ENCODE measurements around the gene ATP1A2.
A peak's percentile ranks its signal among the peaks of the same experiment; 100 is the strongest.

The ATP1A2 gene

GRCh38 chr1:160117709-160118183, 2.2 kb downstream of the ATP1A2 start:
- H3K4me1 ChIP-seq (ENCODE audit: control insufficient read depth, insufficient read depth, low read length): no peaks in the 10 kb centered on the region
- ChIA-PET CTCF (interaction anchor here (0.6 to 3.6 kb wide), 6 partner anchors 10 to 173 kb away, joined by 3 to 14 read pairs (median 3); no protein-coding TSS in a partner anchor), POLR2A (interaction anchor here (0.6 kb wide), 1 partner anchor 12 kb away, joined by 4 read pairs; no protein-coding TSS in a partner anchor)
- H3K4me3 ChIP-seq (ENCODE audit: low read depth, low read length): no peak overlapping the region
- H3K27ac ChIP-seq (ENCODE audit: extremely low read depth, low read depth, low read length): no peak overlapping the region
- TF ChIP-seq MYNN (tag by site-specific recombination; IDR thresholded peaks at IDR 0.05; ENCODE audit: borderline replicate concordance) (no peak), ZNF660 (tag by site-specific recombination; IDR thresholded peaks at IDR 0.05) (no peak), ZNF202 (tag by site-specific recombination; IDR thresholded peaks at IDR 0.05; ENCODE audit: borderline replicate concordance) (no peak), EGR2 (tag by site-specific recombination; IDR thresholded peaks at IDR 0.05; ENCODE audit: low read depth) (peak; percentile 78), ZFHX2 (tag by site-specific recombination; conservative IDR thresholded peaks at IDR 0.05) (peak; percentile 79), ZNF138 (tag by site-specific recombination; IDR thresholded peaks at IDR 0.05; ENCODE audit: borderline replicate concordance) (no peak), ZNF239 (tag by site-specific recombination; IDR thresholded peaks at IDR 0.05) (no peak), ZNF610 (tag by site-specific recombination; IDR thresholded peaks at IDR 0.05; ENCODE audit: borderline replicate concordance) (no peak), ZNF398 (tag by site-specific recombination; IDR thresholded peaks at IDR 0.05) (peak; percentile 29; the same call in 1 of the 2 replicates), ZNF555 (tag by site-specific recombination; conservative IDR thresholded peaks at IDR 0.05) (no peak), ZNF433 (tag by site-specific recombination; IDR thresholded peaks at IDR 0.05; ENCODE audit: low read depth) (no peak), SCRT2 (tag by site-specific recombination; IDR thresholded peaks at IDR 0.05) (no peak), TCF7L2 (IDR thresholded peaks at IDR 0.05; ENCODE audit: borderline replicate concordance, low read depth, low read length) (no peak)
- TF ChIP-seq, protein P1, sequence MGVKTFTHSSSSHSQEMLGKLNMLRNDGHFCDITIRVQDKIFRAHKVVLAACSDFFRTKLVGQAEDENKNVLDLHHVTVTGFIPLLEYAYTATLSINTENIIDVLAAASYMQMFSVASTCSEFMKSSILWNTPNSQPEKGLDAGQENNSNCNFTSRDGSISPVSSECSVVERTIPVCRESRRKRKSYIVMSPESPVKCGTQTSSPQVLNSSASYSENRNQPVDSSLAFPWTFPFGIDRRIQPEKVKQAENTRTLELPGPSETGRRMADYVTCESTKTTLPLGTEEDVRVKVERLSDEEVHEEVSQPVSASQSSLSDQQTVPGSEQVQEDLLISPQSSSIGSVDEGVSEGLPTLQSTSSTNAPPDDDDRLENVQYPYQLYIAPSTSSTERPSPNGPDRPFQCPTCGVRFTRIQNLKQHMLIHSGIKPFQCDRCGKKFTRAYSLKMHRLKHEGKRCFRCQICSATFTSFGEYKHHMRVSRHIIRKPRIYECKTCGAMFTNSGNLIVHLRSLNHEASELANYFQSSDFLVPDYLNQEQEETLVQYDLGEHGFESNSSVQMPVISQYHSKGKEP (tag by site-specific recombination; IDR thresholded peaks at IDR 0.05): no peak
- H3K9me3 ChIP-seq (ENCODE audit: control insufficient read depth, insufficient read depth, low read depth, low read length): no peaks in the 10 kb centered on the region
- H3K36me3 ChIP-seq (ENCODE audit: control insufficient read depth in 2 of 2, insufficient read depth in 1 of 2, low read length in 2 of 2): no peaks in the 10 kb centered on the region

DNA sequence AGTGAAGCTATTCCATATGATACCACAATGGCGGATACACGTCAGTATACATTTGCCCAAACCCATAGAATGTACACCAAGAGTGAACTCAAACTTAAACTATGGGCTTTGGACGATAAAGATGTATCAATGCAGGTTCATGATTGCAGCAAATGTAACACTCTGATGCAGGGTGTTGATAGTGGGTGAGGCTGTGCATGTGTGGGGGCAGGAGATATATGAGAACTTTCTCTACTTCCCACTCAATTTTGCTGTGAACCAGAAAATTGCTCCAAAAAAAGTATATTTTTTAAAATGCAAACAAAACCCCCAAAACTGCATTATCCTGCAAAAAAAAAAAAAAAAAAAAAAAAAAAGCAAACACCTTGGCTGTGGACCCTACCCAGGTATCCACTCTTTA, 3.4 kb downstream of the ATP1A2 start:
- no peaks in the 10 kb centered on the region for H3K9me3 ChIP-seq (ENCODE audit: control insufficient read depth, insufficient read depth, low read depth, low read length)
- no peaks in the 10 kb centered on the region for H3K4me1 ChIP-seq (ENCODE audit: control insufficient read depth, insufficient read depth, low read length)
- ChIA-PET CTCF (interaction anchor here (0.5 to 3.6 kb wide), 3 partner anchors 18 to 133 kb away, joined by 3 to 14 read pairs (median 4); no protein-coding TSS in a partner anchor), POLR2A (no interaction called here)
- TF ChIP-seq ZFHX2 (tag by site-specific recombination; conservative IDR thresholded peaks at IDR 0.05) (peak; percentile 45), HIC1 (tag by site-specific recombination; IDR thresholded peaks at IDR 0.05) (no peak), ZNF221 (tag by site-specific recombination; IDR thresholded peaks at IDR 0.05; ENCODE audit: borderline replicate concordance) (no peak), ZBTB7A (tag by site-specific recombination; IDR thresholded peaks at IDR 0.05; ENCODE audit: low read depth) (no peak), ZNF121 (tag by site-specific recombination; IDR thresholded peaks at IDR 0.05) (no peak), BCL11B (tag by site-specific recombination; IDR thresholded peaks at IDR 0.05; ENCODE audit: low read depth) (no peak), ZNF155 (tag by site-specific recombination; IDR thresholded peaks at IDR 0.05) (no peak), EGR2 (tag by site-specific recombination; IDR thresholded peaks at IDR 0.05; ENCODE audit: low read depth) (peak; percentile 57; the same call in 1 of the 2 replicates), ZNF19 (tag by site-specific recombination; IDR thresholded peaks at IDR 0.05; ENCODE audit: low read depth) (no peak)
- no peak overlapping the region for H3K4me3 ChIP-seq (ENCODE audit: low read depth, low read length)
- no peak overlapping the region for H3K27ac ChIP-seq (ENCODE audit: extremely low read depth, low read depth, low read length)
- H3K36me3 ChIP-seq (ENCODE audit: control insufficient read depth in 2 of 2, insufficient read depth in 1 of 2, low read length in 2 of 2): no peaks in the 10 kb centered on the region

Data from HEK293 (cell line).